Activated naive CD8-positive, alpha-beta T cell treated with anti-CD3 and anti-CD28 coated beads for 36 hours (primary cell): ENCODE data around the gene HTR2B. TPM values are rescaled to one million over a fixed set of nuclear protein-coding genes. Genes with fewer than 3 reads are reported as not detected.
"Not testable (repeated sequence)": the region's sequence is repeated elsewhere in the genome, so short reads cannot be mapped to it uniquely, and the experiment has no call there.

Experiments
- DNase-seq: peaks from one replicate; pipeline ENCODE4 v3.0.0; 2021
- H3K27ac Mint-ChIP-seq: one replicate; pipeline ENCODE4 v1.8.0; 2022; ENCODE audit warnings: mild to moderate bottlenecking, moderate library complexity, mixed read lengths
- H3K27me3 Mint-ChIP-seq: one replicate; pipeline ENCODE4 v1.8.0; 2022; ENCODE audit warnings: mild to moderate bottlenecking, mixed read lengths
- H3K36me3 Mint-ChIP-seq: one replicate; pipeline ENCODE4 v1.8.0; 2021; ENCODE audit warnings: mild to moderate bottlenecking, mixed read lengths
- H3K4me1 Mint-ChIP-seq: one replicate; pipeline ENCODE4 v1.8.0; 2021; ENCODE audit warnings: mixed read lengths
- H3K4me3 Mint-ChIP-seq: one replicate; pipeline ENCODE4 v1.8.0; 2022; ENCODE audit warnings: mild to moderate bottlenecking, moderate library complexity, mixed read lengths
- H3K9me3 Mint-ChIP-seq: one replicate; pipeline ENCODE4 v1.8.0; 2022; ENCODE audit warnings: mixed read lengths
- total RNA-seq, 2 experiments: library from RNA; stranded (reverse); gene quantifications; one replicate each; pipeline ENCODE4 v1.2.3, GENCODE V29; 2021

HTR2B gene
- total RNA-seq, 2 experiments from 2014 or later = not detected

DNA sequence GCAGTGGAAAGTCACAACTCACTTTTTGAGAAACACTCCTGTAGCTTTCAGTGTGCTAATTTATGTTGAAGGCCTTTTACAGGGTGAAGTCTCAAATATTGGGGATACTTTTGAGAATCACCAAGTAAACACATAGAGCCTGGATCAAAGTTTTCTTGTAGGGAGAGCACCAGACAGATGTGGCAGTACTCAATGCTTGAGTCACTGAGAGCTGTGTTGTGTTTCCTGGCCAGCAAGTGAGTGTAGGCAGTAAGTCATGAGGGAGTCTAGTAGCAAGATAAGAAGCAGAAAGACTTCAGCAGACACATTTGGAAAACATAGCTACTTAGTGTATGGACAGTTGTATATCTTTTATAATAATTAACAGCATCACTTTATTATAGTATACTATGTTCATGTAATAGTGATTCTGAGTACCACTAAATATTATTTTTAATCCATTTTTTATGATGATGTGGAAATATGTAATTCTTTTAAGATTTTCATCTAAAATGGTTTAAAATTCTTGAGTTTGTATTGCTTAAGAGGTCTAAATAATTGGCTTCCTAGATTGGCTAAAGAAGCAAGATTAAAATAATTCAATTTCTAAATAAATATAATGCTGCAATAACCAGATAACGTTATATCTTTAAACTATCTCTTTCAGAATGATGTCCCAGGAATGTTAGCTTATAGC is 55.3 kb downstream of the HTR2B start:
- no peaks in the 10 kb centered on the region for H3K4me1 Mint-ChIP-seq
- no peak for DNase-seq
- H3K27ac Mint-ChIP-seq = no peak overlapping the region
- H3K4me3 Mint-ChIP-seq = no peak overlapping the region
- H3K36me3 Mint-ChIP-seq = peaks cover 22% of the 10 kb centered on the region
- H3K9me3 Mint-ChIP-seq = no peaks in the 10 kb centered on the region
- H3K27me3 Mint-ChIP-seq = no peaks in the 10 kb centered on the region

DNA sequence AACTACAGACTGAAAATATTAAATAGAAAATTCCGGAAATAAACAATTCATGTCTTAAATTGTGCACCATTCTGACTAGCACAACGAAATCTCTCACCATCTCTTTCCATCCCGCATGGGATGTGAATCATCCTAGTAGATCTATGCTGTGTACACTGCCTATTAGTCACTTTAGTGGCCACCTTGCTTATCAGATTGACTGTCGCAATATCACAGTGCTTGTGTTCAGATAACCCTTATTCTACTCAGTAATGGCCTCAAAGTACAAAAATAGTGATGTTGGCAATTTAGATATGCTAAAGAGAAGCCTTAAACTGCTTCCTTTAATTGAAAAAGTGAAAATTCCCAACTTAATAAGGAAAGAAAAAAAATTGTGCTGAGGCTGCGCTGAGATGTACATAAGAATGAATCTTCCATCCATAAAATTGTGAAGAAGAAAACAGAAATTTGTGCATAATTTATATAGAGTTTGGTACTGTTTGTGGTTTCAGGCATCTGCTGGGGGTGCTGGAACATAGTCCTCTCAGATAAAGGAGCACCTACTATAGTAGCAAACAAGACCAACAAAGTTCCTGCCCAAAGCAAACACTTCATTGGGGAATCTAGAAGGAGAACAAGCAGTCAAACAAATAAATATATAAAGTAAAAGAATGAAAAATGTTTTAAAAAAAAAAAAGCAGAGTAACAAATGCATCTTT is 56.2 kb downstream of the HTR2B start:
- no peaks in the 10 kb centered on the region for H3K4me1 Mint-ChIP-seq
- DNase-seq = no peak
- H3K36me3 Mint-ChIP-seq = peaks cover 23% of the 10 kb centered on the region
- H3K4me3 Mint-ChIP-seq = no peak overlapping the region
- no peak overlapping the region for H3K27ac Mint-ChIP-seq
- H3K27me3 Mint-ChIP-seq = no peaks in the 10 kb centered on the region
- H3K9me3 Mint-ChIP-seq = no peaks in the 10 kb centered on the region

DNA sequence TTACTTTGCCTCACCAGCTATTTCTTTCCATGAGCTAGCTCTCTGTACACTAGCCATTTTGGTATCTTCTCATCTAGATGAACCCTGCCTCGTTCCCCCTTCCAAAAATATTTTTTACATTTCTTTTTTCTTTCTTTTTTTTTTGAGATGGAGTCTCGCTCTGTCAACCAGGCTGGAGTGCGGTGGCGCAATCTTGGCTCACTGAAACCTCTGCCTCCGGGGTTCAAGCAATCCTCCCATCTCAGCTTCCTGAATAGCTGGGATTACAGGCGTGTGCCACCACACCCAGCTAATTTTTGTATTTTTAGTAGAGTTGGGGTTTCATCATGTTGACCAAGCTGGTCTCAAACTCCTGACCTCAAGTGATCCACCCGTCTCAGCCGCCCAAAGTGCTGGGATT is 57.3 kb downstream of the HTR2B start:
- H3K4me3 Mint-ChIP-seq, DNase-seq, H3K27me3 Mint-ChIP-seq, H3K27ac Mint-ChIP-seq, H3K9me3 Mint-ChIP-seq, H3K4me1 Mint-ChIP-seq: not testable (repeated sequence)
- H3K36me3 Mint-ChIP-seq = peaks cover 24% of the 10 kb centered on the region

DNA sequence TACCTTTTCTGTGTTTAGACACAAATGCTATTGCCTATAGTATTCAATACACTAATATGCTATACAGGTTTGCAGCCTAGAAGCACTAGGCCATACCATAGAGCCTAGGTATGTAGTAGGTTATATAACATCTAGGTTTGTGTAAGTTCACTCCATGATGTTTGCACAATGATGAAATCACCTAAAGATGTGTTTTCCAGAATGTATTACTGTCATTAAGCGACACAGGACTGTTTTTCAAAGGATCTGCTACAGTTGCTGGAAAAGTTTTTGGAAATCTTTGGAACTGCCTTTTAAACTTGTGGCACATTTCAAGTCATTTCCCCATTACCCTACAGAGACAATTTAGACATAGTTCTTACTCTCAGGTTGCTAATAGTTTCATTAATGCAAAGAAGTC is 58.9 kb downstream of the HTR2B start:
- Mint-ChIP-seq H3K27ac (no peak overlapping the region), H3K4me1 (peaks cover 2% of the 10 kb centered on the region), H3K9me3 (no peaks in the 10 kb centered on the region), H3K4me3 (no peak overlapping the region), H3K27me3 (no peaks in the 10 kb centered on the region), H3K36me3 (peaks cover 26% of the 10 kb centered on the region)
- DNase-seq = no peak

DNA sequence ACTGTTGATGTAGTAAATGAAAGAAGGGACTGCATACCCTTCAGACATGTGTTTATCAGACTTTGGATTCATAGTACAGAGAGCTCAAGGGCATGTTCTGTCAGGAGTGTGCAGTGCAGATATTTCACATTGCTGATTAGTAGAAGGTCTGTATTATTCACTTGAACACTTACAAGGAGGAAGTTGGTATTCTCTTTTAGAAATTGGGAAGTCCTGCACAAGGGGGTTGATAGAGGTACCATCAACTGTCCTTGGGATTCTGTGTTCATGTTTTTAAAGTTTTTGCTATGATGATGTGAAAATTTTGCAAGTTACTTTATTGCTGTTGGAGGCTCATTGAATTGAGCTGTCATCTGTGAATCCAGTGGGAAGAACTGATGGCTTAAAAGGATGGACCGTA is 61.5 kb downstream of the HTR2B start:
- Mint-ChIP-seq H3K36me3 (peaks cover 21% of the 10 kb centered on the region), H3K27me3 (no peaks in the 10 kb centered on the region), H3K9me3 (no peaks in the 10 kb centered on the region), H3K4me1 (peaks cover 20% of the 10 kb centered on the region), H3K4me3 (no peak overlapping the region), H3K27ac (no peak overlapping the region)
- no peak for DNase-seq

DNA sequence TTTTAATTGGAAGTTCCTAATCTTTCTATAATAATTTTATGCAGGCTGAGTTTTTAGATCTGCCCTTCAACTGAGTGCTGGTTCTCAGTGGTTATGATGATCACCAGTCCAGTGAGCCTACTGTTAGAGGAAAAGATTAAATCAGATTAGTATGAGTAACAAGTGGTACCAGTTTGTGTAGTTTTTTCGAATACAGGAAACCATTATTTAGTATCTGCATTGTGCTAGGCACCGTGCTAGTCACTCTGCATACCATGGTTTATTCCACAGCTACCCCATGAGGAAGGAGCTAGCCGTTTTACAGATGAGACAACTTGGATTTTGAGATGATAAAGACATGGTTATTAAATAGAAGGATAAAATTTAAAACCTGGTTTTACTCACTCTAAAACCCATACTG is 62.1 kb downstream of the HTR2B start:
- H3K9me3 Mint-ChIP-seq = no peaks in the 10 kb centered on the region
- peaks cover 26% of the 10 kb centered on the region for H3K4me1 Mint-ChIP-seq
- peaks cover 18% of the 10 kb centered on the region for H3K36me3 Mint-ChIP-seq
- no peak for DNase-seq
- no peak overlapping the region for H3K27ac Mint-ChIP-seq
- H3K27me3 Mint-ChIP-seq = no peaks in the 10 kb centered on the region
- no peak overlapping the region for H3K4me3 Mint-ChIP-seq

DNA sequence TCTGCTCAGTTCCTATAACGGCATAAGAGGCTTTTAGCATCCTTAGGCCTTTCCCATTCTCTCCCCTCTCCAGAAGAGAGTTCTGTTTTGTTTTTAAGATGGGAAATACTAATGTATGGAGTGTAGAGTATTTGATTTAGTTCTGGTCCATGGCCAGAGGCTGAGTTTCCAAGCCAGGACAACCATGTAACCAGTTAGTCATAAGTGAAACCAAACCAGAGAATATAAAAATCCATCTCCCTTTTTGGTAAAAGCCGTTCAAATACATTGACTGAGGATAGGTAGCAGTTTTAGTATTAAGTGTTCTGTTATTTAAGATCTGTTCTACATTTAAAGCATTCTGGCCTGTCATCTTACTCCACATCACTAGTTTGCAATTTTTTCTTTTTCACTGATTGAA is 65.1 kb downstream of the HTR2B start:
- no peak for DNase-seq
- Mint-ChIP-seq H3K27ac (no peak overlapping the region), H3K4me1 (peaks cover 28% of the 10 kb centered on the region), H3K27me3 (no peaks in the 10 kb centered on the region), H3K36me3 (peaks cover 15% of the 10 kb centered on the region), H3K4me3 (no peak overlapping the region), H3K9me3 (no peaks in the 10 kb centered on the region)

DNA sequence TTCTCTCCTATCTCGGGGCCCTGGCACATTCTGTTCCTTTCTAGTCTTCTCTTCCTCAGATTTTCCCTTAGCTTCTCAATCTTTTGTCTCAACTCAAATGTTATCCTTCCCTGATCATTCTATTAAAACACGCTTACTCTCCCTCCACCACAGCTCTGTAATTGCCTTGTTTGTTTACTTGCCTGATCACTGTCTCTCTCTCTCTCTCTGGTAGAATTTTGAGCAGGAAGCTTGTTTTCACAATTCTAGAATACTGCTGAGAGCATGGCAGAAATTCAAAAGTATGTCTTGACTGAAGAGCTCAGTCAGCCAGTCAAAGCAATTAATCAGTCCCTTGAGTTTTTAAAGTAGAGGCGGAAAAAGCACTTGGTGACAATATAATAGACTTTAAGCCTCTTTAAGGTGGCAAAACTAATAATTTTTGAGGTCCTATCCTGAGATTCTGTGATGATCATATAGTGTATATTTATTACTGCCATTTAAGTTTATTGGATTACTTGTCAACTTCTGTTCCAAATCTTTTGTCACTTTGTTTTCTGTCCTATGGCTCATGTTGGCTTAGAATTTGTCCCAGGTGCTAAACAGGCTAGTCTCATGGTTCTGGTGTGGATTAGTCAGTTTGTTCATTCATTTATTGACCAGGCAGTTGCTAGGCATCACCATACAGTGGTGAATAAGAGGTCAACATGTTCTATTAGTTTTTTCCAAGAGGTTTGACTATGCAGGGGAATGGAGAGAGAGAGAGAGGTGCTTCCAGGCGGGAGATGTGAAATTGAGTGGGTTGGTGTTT is 65.9 kb downstream of the HTR2B start:
- peak overlapping the region; percentile 94 for H3K4me3 Mint-ChIP-seq
- no peak overlapping the region for H3K27ac Mint-ChIP-seq
- H3K27me3 Mint-ChIP-seq = no peaks in the 10 kb centered on the region
- peaks cover 15% of the 10 kb centered on the region for H3K36me3 Mint-ChIP-seq
- DNase-seq = no peak
- H3K9me3 Mint-ChIP-seq = no peaks in the 10 kb centered on the region
- H3K4me1 Mint-ChIP-seq = peaks cover 28% of the 10 kb centered on the region

Other genes with a start within 250 kb of the HTR2B start
- gene GPR55, start 199.8 kb downstream of the HTR2B start, total RNA-seq = 10 to 100 TPM; 18.8 to 20.4 TPM
- gene SPATA3, start 128.9 kb downstream of the HTR2B start, total RNA-seq = not detected
- 1 to 10 TPM; 2.3 to 2.4 TPM for gene C2orf72, start 87.5 kb downstream of the HTR2B start, total RNA-seq
- gene PSMD1, start 68.2 kb downstream of the HTR2B start, total RNA-seq = 100 to 1,000 TPM; 141 to 143 TPM
- 1 to 10 TPM; 3.9 to 5.1 TPM for gene ARMC9, start 73.6 kb upstream of the HTR2B start, total RNA-seq